ENCODE measurements around the gene ZNF483.
"Not testable (repeated sequence)": the region's sequence is repeated elsewhere in the genome, so short reads cannot be mapped to it uniquely, and the experiment has no call there.

Gene ZNF483

DNA sequence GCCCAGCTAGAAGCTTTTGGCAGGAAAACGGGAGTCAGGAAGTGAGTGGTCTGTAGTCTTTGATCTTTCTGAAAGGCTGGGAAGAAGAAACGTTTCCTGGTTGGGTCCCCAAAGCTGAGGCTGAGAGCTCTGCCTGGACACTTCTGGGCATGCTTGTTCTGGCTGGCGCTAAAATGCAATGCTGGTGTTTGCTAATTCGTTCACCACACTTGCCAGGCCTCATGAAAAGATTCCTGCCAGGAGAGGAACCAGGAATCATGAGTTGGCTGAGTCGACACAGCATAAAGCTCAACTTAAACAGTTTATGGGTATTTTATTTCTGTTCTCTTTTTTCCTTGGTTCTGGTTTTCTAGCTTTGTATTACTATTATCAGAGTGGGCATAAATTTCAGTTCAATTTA lies 85.2 kb downstream of the ZNF483 start:
- DNase-seq (ENCODE audit: low read depth in 2 of 2): no peak

GRCh38 chr9:111610845-111611244 lies 85.9 kb downstream of the ZNF483 start:
- no peak for DNase-seq (ENCODE audit: low read depth in 2 of 2)

DNA sequence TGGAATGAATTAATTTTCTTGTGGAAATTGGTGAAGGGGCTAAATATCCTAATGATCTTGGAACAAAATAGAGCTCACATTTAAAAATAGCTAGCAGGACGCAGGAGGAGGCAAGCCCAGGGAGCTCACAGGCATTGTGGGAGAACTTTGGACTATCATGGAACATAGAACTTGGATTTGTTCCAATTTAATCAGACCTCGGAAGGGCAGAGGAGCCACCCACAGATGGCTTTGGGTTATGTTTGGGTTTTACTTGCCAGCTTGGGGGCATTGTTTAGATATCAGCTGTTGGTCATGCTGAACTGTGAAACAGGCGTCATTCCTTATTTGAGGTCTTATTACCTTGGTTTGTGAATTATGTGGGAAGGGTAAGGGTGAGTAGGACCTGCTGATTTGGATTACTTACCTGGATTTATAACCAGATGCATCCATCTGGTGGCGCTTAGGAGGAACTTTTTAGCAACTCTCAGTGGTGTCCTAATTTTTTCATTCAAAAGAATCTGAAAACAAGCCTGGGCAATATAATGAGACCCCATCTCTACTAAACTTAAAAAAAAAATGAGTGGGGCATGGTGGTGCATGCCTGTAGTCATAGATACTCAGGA lies 88.6 kb downstream of the ZNF483 start:
- DNase-seq (ENCODE audit: low read depth in 2 of 2): no peak

DNA sequence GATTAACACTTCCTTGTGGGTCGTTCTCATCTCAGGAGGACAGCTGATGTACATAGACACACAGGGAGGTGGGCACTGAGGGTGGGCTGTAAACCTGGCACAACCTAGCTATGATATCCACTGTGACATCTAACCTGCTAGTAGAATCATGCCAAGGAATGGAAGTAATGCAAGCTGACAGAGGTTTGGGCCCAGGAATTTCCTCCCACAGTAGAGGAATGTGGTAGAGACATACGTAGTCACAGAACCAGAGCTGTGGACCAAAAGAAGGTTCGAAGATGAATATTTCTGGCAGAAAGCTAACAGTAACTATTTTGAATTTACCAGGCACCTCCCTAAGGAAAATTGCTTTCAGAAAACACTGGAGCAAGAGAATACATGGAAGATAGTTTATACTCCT lies 90.9 kb downstream of the ZNF483 start:
- no peak for DNase-seq (ENCODE audit: low read depth in 2 of 2)

DNA sequence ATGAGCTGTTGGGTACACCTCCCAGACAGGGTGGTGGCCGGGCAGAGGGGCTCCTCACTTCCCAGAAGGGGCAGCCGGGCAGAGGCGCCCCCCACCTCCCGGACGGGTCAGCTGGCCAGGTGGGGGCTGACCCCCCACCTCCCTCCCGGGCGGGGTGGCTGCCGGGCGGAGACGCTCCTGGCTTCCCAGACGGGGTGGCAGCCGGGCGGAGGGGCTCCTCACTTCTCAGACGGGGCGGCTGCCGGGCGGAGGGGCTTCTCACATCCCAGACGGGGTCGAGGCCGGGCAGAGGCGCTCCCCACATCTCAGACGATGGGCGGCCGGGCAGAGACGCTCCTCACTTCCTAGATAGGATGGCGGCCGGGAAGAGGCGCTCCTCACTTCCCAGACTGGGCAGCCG lies 92.4 kb downstream of the ZNF483 start:
- not testable (repeated sequence) for DNase-seq (ENCODE audit: low read depth in 2 of 2)

DNA sequence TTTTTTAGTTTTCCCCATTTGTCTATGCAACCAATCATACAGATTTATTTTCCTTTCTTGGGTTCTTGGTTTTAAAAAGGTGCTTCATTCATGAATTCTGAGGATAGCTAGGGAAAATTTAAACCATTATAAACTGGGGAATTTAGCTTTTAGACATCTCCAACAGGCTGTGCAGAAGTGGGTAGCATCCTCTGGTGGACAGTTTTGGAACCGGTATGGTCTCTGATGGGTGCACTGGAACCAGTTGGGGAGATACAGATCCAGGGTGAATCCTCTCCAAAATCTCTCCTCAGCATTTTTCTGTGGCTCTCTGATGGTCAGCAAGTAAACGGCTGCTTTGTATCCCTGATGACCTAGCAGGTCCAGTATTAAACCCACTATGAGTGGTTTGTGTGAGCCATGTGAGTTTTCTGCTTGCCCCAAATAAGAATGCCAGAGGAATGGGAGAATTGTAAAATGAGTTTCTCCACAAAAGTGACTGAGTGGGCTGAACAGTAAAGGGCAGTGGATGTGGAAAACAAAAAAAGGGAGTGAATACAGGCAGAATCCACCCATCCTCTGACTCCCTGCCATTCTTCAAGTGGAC lies 97.0 kb downstream of the ZNF483 start:
- peak in 1 of 2 experiments; percentile 22 for DNase-seq (ENCODE audit: low read depth in 2 of 2)

DNA sequence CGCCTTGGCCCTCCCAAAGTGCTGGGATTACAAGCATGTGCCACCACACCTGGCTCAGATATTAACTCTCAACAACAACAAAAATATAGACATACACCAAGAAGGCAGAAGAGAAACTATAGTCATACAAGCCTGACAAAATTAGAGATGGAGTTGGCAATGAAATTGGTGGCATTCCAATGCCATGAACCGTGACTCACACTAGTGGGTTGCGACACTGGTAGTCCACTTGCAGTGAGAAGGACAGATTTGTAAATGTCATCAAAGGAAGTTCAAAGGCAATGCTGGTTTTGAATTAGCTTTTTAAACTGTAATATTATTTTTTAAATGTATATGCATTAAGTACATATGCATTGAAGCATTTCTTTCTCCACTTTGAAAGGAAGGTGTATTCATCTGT lies 97.6 kb downstream of the ZNF483 start:
- DNase-seq (ENCODE audit: low read depth in 2 of 2): no peak

Measured in stimulated activated CD4-positive, alpha-beta T cell treated with anti-CD3 and anti-CD28 coated beads, Interleukin-12 subunit alpha, Interleukin-12 subunit beta, amount 100 ng/mL, for 24 hours (primary cell).